ENCODE results near the gene LTB4R2.
"Not testable (repeated sequence)": the region's sequence is repeated elsewhere in the genome, so short reads cannot be mapped to it uniquely, and the experiment has no call there.

LTB4R2 gene

GRCh38 chr14:24321212-24321975 lies 11.5 kb downstream of the LTB4R2 start:
- DNase-seq = no peak

- no peak for DNase-seq
Measured at GRCh38 chr14:24322672-24323071, 12.7 kb downstream of the LTB4R2 start.

DNA sequence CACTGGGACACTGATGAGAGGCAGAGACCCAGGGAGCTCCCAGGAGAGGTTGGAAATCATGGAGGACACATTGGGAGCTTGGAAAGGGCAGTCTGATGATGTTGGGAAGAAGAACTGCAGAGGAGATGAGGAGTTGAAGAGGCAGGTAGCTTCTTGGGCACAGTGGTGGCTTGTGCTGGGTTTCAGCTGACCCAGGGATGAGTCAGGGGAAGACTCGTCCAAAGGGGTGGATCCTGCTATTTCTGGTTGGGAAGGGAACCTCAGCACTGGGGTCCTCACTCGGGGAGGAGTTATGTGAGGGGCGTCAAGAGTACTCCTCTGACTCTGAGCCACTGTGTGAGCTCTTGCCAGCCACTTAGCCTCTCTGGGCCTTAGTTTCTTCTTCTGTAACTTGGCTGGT lies 13.4 kb downstream of the LTB4R2 start:
- DNase-seq = no peak

DNA sequence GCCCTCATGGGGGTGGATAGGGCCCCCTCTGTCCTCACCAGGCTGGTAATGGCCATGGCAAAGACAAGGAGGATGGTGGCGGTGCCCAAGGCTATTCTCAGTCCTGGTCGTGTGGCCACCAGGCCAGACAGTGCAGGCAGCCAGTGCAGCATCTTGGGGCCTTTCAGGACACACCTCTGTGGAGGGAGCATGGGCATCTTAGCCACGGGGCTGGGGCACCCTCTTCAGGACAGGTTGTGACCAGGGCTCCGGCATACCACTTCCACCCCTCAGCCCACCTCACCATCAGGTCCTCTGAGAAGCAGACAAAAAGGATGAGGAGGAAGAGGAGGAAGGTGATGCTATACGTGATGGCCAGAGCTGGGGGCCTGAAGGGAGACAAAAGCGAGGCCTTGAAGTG lies 14.1 kb downstream of the LTB4R2 start:
- DNase-seq = no peak

DNA sequence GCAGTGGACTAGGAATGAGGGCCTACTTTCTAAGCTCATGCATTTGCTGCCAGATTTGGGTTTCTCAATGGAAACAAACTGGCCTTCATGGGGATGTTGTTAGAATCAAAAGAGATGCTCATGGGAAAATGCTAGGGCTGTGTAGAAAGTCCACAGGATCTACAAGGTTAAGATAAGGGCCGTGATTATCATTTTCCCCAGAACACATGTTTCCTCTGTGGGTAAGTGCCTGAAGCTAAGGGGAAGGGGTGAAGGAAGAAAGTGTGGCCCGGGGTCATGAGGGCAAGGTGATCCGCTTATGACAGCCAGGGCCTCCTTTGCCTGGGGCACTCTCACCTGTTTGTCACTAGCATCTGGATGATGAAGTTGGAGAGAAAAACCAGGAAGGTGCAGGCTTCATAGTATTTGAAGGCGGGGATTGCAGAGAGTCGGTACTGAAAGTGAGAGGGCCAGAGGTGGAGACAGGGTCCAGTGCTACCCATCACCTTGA lies 15.1 kb downstream of the LTB4R2 start:
- no peak for DNase-seq

- no peak for DNase-seq
Measured at GRCh38 chr14:24325963-24326362, 16.0 kb downstream of the LTB4R2 start.

DNA sequence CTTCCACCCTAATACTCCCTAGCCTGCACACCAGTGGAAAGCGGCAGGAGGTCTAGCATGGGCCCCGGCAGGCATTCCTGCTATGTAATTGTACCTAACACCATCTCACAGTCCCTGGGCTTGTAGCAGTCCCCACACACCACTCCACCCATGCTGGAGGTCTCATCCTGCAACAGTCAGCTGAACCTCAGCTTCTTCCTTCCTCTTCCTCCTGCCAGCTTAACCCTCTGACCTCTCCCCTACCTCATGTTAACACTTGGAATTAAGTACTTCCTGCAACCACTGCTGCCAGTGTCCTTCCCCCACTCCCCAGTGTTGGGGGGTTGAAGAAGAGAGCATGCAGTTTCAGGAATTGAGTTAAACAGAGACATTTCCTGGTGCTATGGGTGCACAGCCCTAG lies 17.4 kb downstream of the LTB4R2 start:
- DNase-seq = no peak

GRCh38 chr14:24327914-24328313 lies 18.0 kb downstream of the LTB4R2 start:
- DNase-seq = not testable (repeated sequence)

DNA sequence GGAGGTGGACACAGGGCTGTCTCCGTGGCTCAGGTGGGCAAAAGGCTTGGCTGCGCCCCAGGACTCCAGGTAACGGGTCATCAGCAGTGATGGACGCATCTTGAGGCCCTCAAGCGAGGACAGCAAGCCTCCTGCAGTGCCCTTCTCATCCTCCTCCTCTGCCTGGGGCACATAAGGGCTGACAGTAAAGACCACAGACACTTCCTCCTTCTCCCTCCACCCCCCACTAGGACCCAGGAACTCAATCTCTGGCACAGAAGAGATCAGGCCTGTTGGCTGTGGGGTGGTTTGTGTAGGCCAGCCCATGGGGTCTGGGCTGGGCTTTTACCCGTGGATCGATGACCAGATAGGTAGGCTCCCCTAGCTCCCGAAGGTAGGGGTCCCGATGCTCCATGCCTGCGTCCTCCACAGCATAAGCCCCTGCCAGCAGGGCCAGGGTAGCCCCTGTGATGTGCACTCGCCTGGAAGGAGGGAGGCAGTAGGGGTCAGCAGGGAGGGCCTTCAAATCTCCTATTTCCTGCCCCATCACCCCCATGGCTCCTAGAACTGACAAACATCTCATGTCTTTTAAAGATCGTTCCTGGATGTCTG lies 19.2 kb downstream of the LTB4R2 start:
- DNase-seq = no peak

DNA sequence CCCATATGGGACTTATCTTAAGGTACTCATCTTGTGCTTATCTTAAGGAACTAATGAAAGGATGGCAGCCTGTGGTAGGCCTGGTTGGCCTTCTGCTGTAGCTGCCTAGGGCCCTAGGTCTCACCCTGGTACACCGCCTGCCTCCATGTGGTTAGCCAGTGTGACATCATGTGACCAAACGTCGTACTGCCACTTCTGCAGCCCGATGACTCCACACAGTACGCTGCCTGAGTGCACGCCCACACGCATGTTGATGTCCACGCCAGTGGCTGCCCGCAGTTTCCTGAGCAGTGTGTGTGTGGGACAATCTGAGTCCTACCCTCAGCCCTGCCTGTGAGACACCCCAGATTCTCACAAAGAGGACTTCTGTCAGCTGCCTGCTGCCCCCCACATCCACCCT lies 19.8 kb downstream of the LTB4R2 start:
- no peak for DNase-seq

DNA sequence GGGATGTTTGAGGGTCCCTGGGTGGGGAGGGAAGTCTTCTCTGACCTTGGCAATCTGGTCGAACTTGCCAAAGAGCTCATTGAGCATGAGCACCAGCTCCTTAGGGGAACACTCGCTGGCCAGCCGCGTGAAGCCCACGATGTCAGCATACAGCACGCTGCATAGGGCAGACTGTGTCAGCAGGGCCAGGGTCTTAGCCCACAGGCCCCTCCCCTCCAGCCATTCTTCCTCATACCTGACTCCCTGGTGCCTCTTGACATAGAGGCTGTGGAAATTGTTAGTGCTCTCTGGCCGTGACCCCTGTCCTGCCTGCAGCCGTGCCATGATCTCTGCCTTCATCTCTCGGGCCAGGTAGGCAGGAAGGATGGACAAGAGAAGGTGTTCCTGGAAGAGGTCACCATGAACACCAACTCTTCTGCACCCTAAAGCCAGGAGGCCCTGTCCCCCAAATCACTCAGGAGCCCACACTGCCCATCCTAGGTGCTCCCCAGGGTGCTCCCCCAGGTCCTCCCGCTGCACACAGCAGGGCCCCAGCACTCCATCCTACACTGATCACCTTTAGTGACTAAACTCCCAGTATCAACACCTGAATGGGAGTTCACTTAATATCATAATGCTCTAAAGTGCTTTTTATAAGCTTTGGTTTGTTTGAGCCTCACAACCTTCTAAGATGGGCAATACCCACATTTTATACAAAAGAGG lies 21.2 kb downstream of the LTB4R2 start:
- DNase-seq = no peak

- DNase-seq = no peak
Measured at GRCh38 chr14:24331731-24332267, 21.9 kb downstream of the LTB4R2 start.

GRCh38 chr14:24332268-24332993 lies 22.5 kb downstream of the LTB4R2 start:
- peak; percentile 30 for DNase-seq

DNA sequence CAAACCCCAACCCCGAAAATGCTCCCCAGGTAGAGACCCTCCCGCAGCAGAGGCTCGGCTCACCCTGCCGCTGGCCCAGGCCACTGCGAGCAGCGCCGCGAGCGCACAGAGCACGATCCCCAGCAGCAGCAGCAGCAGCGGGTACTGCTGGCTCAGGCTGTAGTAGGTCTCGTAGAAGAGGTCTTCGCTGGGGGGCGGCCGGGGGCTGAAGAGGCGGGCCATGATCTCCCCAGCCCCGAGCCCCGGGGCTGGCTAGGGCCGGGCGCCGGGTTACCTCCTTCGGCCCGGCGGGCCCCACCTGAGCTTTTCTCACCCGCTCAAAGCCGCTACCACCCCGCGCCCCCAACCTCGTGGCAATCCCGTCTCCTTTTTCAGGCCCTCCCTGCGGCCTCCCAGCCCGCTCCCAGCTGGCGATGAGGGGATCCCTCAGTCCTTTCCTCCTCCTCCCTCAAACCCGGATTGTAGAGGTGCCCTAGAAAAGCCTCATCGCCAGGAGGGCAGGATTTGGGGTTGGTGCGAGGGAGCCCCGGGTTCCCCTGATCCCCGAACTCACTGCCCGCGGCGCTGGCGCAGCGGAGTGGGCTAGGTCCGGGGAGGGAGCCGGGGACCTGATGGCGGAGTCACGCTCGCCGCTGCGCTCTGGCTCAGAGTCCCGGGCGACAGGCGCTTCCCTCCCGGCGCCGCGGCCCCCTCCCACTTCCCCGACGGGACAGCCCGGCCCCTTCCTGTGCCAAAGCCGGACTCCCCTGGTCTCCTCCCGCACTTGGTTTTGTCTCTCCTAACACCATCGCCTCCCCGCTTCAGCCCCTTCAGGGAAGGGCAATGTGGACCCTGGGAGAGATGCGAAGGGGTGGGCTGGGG lies 24.7 kb downstream of the LTB4R2 start, which contains the start of gene ADCY4:
ADCY4 (minus strand) TSS at position 641 of the 861 bp plus-strand sequence; CDS start at position 222, 419 bp downstream.
- DNase-seq = no peak

DNA sequence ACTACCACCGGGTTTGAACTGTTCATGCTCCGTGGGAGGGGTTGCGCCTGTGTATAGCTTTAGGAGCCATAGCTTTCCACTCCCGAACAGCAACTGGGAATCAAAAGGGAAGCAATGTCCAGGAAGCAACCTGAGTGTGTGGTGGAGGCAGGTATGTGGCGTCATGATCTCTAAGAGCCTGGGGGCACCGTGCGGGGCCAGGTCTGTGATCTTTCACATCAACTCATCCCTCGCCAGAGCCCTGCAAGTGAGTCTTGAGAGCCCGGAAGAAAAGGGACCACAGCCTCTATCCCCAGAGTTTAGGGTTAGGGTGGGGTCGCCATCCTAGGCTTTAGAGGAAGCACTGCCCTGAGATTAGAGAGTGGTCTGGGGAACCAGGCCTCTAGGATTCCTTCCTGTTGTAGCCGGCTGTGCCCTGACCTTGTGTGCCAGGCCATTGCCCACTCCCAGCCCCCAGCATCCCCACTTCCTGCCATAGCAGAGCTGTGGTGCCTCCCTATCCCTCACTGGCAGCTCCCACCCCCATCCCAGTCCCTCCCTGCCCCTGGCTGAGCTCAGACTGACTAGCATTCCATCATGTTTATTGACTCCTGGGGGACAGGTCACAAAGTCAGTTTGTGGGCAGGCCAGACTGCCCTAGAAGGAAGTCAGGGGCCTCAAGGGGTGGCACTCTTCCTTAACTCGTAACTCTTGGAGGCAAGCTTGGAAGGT lies 25.7 kb downstream of the LTB4R2 start:
- no peak for DNase-seq

GRCh38 chr14:24337144-24337823 lies 27.3 kb downstream of the LTB4R2 start:
- no peak for DNase-seq

DNA sequence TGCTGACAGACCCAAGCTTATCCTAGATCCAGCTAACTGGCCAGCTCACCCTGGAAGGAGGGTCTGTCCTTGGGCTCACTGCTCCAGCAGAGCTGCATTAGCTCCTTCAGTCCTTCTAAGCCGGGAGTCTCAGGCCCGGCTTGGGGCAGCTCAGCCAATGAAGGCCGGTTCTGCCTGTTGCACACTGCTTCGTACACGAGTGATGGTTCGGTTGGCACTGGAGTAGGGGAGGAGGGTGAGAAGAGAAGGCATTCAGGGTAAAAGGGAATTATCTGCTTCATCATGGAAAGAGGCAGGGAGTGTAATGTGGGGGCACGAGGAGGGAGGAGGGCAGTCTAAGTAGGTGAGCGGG lies 27.9 kb downstream of the LTB4R2 start:
- no peak for DNase-seq

DNA sequence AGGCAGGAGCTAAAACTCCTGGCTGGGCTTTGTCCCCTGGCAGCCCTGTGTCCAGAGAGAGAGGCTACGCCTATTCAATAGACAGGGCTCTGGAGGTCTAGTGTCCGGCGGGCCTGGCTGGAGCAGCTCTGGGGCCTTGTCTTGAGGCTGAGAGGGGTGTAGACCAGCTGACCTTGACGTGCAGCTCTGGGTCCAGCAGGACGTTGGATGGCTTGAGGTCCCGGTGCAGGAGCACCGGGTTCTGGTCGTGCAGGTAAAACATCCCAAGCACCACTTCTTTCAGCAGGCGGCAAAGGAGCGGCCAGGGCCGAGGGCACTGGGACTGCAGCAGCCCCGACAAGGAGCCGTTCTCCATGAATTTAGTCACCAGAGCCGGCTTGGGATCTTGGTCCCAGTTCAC lies 28.9 kb downstream of the LTB4R2 start:
- DNase-seq = no peak

- no peak for DNase-seq
Measured at GRCh38 chr14:24339284-24340151, 29.6 kb downstream of the LTB4R2 start, which contains the start of gene RIPK3. RIPK3 (minus strand) TSS chr14:24339991; CDS start chr14:24339826, 165 bp downstream.

GRCh38 chr14:24340606-24341005 lies 30.7 kb downstream of the LTB4R2 start:
- DNase-seq = no peak

Measured in NCI-H1417 treated with DMSO at 0.1 percent for 48 hours (cell line).